A673 (cell line): ENCODE measurements around the gene RNF19B. TPM values are rescaled to one million over a fixed set of nuclear protein-coding genes. Genes with fewer than 3 reads are reported as not detected.
"Not testable (repeated sequence)": the region's sequence is repeated elsewhere in the genome, so short reads cannot be mapped to it uniquely, and the experiment has no call there.

Experiments used
- BruUV-seq: library from RNA; stranded (reverse); fragments of 400-500 nt; replicated peaks from 2 replicates; lab custom pipeline; 2021; lab: Mats Ljungman, UMichigan
- CTCF ChIA-PET: fragments of 300-600 bp; sonication (Branson Sonifier 250); formaldehyde crosslinking; loops from one replicate; lab custom pipeline; 2022; ENCODE audit warnings: antibody characterized with exemption; lab: Charles Lee
- POLR2A ChIA-PET: fragments of 300-600 bp; sonication (Branson Sonifier 250); formaldehyde crosslinking; loops from one replicate; lab custom pipeline; 2022; ENCODE audit warnings: antibody characterized with exemption; ENCODE audit not compliant: low non-redundant PET; lab: Charles Lee
- DNase-seq: peaks from one replicate; pipeline ENCODE4 v3.0.0-alpha.2; 2015; ENCODE audit warnings: low spot score
- H3K27ac ChIP-seq: fragments of 200-600 bp; sonication (generic); 2 replicates; pipeline ENCODE4 v1.5.1; 2016; ENCODE audit warnings: mixed run types, low read depth, mild to moderate bottlenecking, mixed read lengths, antibody characterized with exemption, low read length; ENCODE audit not compliant: poor library complexity, severe bottlenecking
- H3K27me3 ChIP-seq: fragments of 200-600 bp; sonication (generic); replicated peaks from 2 replicates; pipeline ENCODE4 v1.6.1; 2017; ENCODE audit warnings: mixed run types, low read depth, mild to moderate bottlenecking, mixed read lengths, antibody characterized with exemption, low read length; ENCODE audit not compliant: insufficient read depth, poor library complexity
- H3K36me3 ChIP-seq: fragments of 200-600 bp; sonication (generic); 2 replicates; pipeline ENCODE4 v1.6.1; 2016; ENCODE audit warnings: mixed run types, mild to moderate bottlenecking, mixed read lengths, antibody characterized with exemption, low read length; ENCODE audit not compliant: insufficient read depth, poor library complexity, severe bottlenecking
- H3K4me1 ChIP-seq: fragments of 200-600 bp; sonication (generic); 2 replicates; pipeline ENCODE4 v1.6.1; 2017; ENCODE audit warnings: mixed run types, mild to moderate bottlenecking, mixed read lengths, antibody characterized with exemption, low read length; ENCODE audit not compliant: insufficient read depth, poor library complexity, severe bottlenecking
- H3K4me3 ChIP-seq: fragments of 200-600 bp; sonication (generic); 2 replicates; pipeline ENCODE4 v1.5.1; 2016; ENCODE audit warnings: low read depth, mixed run types, mild to moderate bottlenecking, mixed read lengths, low read length; ENCODE audit not compliant: poor library complexity, severe bottlenecking
- H3K9me3 ChIP-seq: fragments of 200-600 bp; sonication (generic); 2 replicates; pipeline ENCODE4 v1.6.1; 2016; ENCODE audit warnings: mixed run types, low read depth, mild to moderate bottlenecking, mixed read lengths, antibody characterized with exemption, low read length; ENCODE audit not compliant: poor library complexity, severe bottlenecking
- CTCF ChIP-seq: fragments of 300-800, 200-600 bp; sonication (generic); conservative IDR thresholded peaks from 2 replicates; pipeline ENCODE4 v1.5.1; 2017; ENCODE audit warnings: low read depth, mild to moderate bottlenecking, antibody characterized with exemption, low read length, moderate library complexity, mixed read lengths
- EZH2 ChIP-seq: fragments of 200-600 bp; sonication (generic); IDR thresholded peaks from 2 replicates; pipeline ENCODE4 v1.6.1; 2017; ENCODE audit warnings: borderline replicate concordance, low read depth, mild to moderate bottlenecking, mixed read lengths, antibody characterized with exemption, low read length; ENCODE audit not compliant: poor library complexity, severe bottlenecking
- intact Hi-C: fragments of 100-400 bp; cut with micrococcal nuclease; formaldehyde crosslinking; loops from one replicate; pipeline ENCODE4 v1.10.0; 2022; ENCODE audit not compliant: unreplicated experiment
- total RNA-seq: library from RNA; stranded (reverse); gene quantifications from 2 replicates; pipeline ENCODE4 v1.2.3, GENCODE V29; 2021

RNF19B gene
- total RNA-seq, 1 experiment from 2014 or later: 14.3 TPM

GRCh38 chr1:32906654-32907053 lies 58.0 kb downstream of the RNF19B start:
- Histone ChIP-seq H3K27me3 (peaks cover 5% of the 10 kb centered on the region), H3K36me3 (no peaks in the 10 kb centered on the region), H3K4me3 (no peak overlapping the region), H3K9me3 (no peaks in the 10 kb centered on the region), H3K4me1 (no peaks in the 10 kb centered on the region), H3K27ac (no peak overlapping the region)
- POLR2A ChIA-PET: no interaction called here
- no peak for DNase-seq
- CTCF ChIA-PET: no interaction called here
- no TSS peak for BruUV-seq
- intact Hi-C loops: no loop called here
- TF ChIP-seq EZH2 (no peak), CTCF (no peak)

GRCh38 chr1:32905588-32905987 lies 59.0 kb downstream of the RNF19B start:
- H3K4me3 ChIP-seq, DNase-seq, H3K36me3 ChIP-seq, H3K4me1 ChIP-seq, intact Hi-C loops, H3K9me3 ChIP-seq, H3K27me3 ChIP-seq, BruUV-seq, H3K27ac ChIP-seq: not testable (repeated sequence)
- CTCF ChIA-PET: interaction anchor here (1.3 kb wide), 1 partner anchor 13 kb away, joined by 4 read pairs; no protein-coding TSS in a partner anchor
- POLR2A ChIA-PET: interaction anchor here (0.7 kb wide), 1 partner anchor 1172 kb away, joined by 4 read pairs; no protein-coding TSS in a partner anchor

- ChIA-PET CTCF (interaction anchor here (1.3 kb wide), 1 partner anchor 12 kb away, joined by 4 read pairs; no protein-coding TSS in a partner anchor), POLR2A (no interaction called here)
- Histone ChIP-seq H3K4me1 (peaks cover 7% of the 10 kb centered on the region), H3K36me3 (no peaks in the 10 kb centered on the region), H3K27me3 (peaks cover 5% of the 10 kb centered on the region), H3K9me3 (no peaks in the 10 kb centered on the region), H3K4me3 (no peak overlapping the region), H3K27ac (no peak overlapping the region)
- no peak for DNase-seq
- BruUV-seq: no TSS peak
- TF ChIP-seq EZH2: no peak
- TF ChIP-seq CTCF: no peak
- intact Hi-C loops: no loop called here
Measured at GRCh38 chr1:32904797-32905196, 59.8 kb downstream of the RNF19B start.
